HFF-Myc (cell line): ENCODE results near the gene KCNQ1.

Source experiments
- DNase-seq: peaks from one replicate; pipeline ENCODE4 v3.0.0-alpha.2; 2011; ENCODE audit warnings: low read depth; ENCODE audit errors: extremely low read depth
- H3K4me3 ChIP-seq: replicated peaks from 2 replicates; pipeline ENCODE4 v1.5.1; 2011; ENCODE audit warnings: low read depth, mild to moderate bottlenecking, control low read depth, low read length
- TF ChIP-seq, protein P1 (sequence below): IDR thresholded peaks from 2 replicates; pipeline ENCODE4 v1.5.1; 2012; ENCODE audit warnings: mild to moderate bottlenecking, low read depth, low read length, control low read depth; ENCODE audit errors: missing control alignments

Gene KCNQ1

GRCh38 chr11:2838091-2838490 is 393.3 kb downstream of the KCNQ1 start:
- no peak for DNase-seq
- TF ChIP-seq, protein P1, sequence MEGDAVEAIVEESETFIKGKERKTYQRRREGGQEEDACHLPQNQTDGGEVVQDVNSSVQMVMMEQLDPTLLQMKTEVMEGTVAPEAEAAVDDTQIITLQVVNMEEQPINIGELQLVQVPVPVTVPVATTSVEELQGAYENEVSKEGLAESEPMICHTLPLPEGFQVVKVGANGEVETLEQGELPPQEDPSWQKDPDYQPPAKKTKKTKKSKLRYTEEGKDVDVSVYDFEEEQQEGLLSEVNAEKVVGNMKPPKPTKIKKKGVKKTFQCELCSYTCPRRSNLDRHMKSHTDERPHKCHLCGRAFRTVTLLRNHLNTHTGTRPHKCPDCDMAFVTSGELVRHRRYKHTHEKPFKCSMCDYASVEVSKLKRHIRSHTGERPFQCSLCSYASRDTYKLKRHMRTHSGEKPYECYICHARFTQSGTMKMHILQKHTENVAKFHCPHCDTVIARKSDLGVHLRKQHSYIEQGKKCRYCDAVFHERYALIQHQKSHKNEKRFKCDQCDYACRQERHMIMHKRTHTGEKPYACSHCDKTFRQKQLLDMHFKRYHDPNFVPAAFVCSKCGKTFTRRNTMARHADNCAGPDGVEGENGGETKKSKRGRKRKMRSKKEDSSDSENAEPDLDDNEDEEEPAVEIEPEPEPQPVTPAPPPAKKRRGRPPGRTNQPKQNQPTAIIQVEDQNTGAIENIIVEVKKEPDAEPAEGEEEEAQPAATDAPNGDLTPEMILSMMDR = no peak
- H3K4me3 ChIP-seq = no peak overlapping the region

DNA sequence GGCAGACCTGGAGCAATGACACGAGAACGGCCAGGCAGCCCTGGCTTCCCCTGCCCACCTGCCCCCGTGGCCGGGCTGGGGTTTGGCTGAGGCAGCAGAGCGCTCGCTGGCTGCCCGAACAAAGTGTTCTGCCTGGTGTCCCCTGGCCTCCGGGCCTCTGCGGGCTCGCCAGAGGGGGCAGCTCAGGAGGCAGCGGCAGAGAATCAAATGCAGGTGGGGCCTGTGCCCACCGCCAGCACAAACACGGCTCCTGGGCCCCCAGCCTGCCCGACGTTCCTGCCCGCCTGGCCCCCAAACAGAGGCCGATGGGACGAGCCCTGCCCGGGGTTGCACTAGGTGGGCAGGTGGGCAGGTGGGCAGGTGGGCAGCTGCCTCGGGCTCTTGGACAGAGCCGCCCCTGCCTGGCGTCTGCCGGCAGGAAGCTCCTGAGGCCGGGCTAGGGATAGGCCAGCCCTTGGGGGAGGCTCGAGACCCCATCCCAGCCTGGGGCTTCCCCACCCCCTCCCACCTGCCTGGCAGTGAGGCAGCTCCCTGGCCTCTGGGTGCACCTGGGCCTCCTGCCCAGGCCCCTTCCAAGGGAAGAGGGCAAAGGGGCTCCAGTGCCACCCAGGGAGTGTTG is 394.0 kb downstream of the KCNQ1 start:
- TF ChIP-seq, protein P1 = no peak
- H3K4me3 ChIP-seq = no peak overlapping the region
- DNase-seq = no peak

GRCh38 chr11:2839395-2839943 is 394.7 kb downstream of the KCNQ1 start:
- H3K4me3 ChIP-seq = no peak overlapping the region
- no peak for DNase-seq
- TF ChIP-seq, protein P1 = no peak

DNA sequence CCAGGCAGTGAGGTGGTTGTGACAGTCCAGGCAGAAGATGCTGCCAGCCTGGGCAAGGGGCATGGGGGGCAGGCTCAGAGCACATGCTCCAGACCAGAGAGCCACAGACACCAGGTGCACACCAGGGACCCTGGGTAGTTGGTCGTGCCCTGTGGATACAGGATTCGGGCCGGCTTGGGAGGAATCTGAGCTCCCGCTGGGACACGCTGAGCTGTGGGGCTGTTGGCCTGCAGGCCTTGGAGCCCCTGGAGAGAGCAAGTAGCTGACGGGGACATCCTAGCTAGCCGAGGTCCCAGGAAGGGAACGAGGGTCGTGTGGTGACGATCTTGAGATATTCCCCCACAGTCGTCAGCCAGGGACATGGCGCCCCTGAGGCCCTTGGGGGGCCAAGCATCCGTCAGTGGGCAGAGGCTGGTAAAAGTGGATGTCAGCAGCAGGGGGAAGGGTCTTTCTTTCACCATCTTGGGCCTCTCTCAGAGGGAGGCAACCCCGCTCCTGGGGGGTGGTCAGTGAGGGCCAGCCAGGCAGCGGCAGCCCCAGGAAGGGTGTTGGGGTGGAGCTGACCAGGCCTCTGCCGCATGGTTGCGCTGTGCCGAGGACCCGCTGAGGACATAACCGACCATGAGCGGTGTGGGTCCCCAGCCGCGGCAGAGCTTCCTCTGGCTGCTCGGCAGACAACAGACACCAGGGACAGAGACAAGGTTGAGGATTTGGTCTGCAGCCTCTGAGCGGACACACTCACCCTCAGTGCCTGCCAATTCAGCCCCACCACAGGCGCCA is 396.8 kb downstream of the KCNQ1 start:
- no peak overlapping the region for H3K4me3 ChIP-seq
- no peak for DNase-seq
- TF ChIP-seq, protein P1 = no peak

DNA sequence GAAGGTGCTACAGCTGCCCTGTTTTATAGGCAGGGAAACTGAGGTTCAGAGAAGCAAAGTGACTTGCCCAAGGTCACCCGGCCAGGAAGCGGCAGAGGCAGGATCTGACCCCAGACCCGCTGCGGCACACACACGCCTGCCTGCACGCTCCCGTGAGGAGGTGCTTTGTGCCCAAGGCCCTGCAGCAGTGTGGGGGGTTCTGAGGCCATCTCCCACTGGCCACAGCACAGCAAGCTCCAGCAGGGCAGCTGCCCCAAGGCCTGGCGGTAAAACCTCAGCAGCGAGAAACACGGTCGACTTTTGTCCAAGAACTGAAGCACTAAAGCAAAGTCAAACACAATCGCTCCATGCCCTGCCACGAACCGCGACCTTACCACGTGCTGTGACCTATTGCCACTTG is 398.1 kb downstream of the KCNQ1 start:
- TF ChIP-seq, protein P1 = no peak
- no peak for DNase-seq
- no peak overlapping the region for H3K4me3 ChIP-seq

DNA sequence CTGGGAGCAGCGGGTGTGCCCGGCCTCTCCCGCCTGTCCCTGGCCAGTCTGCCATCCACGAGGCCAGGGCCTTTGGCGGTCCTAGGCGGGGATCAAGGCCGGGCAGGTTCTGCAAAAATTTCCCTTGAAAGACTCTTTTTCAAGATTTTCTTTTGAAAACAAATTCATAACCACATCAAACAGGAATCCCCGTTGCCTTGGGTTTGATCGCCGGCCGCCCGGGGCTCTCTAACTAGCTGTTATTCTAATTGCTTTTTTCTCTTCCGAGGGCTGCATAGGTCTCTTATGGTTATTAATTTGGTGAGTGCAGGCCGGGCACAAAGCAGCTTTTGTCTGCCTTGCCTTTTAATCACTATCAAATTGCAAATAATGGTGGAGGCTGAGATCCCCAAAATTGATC is 398.7 kb downstream of the KCNQ1 start:
- DNase-seq = no peak
- H3K4me3 ChIP-seq = no peak overlapping the region
- TF ChIP-seq, protein P1 = no peak
